ENCODE data around the gene ATP2C2. TPM values are rescaled to one million over a fixed set of nuclear protein-coding genes. Genes with fewer than 3 reads are reported as not detected.

Gene ATP2C2
- total and polyA plus RNA-seq, 11 donors: 0.17 TPM; not detected in 10

DNA sequence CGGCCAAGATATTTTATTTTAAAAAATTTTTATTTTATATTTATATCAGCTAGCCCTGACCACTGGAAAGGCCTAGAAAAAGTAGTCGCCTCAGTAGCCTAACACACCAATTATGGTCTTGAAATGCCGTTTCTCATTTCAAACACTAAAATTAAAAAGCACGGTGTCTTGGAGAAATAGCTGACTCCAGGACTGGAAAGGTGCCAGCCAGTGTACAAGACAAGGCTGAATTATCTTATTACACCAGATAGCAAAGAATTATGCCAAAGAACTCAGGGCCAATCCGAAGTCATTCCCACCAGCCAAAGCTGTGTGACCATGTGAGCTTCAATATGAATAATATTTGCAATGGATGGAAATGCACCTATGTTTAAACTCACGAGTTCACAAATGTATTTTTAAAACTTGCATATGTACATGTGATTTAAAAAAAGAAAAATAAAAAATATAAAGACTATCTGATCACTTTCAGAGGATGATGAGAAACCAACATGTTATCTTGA lies 19.9 kb upstream of the ATP2C2 start:
- intact Hi-C loops (cut with DNase I): no loop called here
- ATAC-seq: no peak

DNA sequence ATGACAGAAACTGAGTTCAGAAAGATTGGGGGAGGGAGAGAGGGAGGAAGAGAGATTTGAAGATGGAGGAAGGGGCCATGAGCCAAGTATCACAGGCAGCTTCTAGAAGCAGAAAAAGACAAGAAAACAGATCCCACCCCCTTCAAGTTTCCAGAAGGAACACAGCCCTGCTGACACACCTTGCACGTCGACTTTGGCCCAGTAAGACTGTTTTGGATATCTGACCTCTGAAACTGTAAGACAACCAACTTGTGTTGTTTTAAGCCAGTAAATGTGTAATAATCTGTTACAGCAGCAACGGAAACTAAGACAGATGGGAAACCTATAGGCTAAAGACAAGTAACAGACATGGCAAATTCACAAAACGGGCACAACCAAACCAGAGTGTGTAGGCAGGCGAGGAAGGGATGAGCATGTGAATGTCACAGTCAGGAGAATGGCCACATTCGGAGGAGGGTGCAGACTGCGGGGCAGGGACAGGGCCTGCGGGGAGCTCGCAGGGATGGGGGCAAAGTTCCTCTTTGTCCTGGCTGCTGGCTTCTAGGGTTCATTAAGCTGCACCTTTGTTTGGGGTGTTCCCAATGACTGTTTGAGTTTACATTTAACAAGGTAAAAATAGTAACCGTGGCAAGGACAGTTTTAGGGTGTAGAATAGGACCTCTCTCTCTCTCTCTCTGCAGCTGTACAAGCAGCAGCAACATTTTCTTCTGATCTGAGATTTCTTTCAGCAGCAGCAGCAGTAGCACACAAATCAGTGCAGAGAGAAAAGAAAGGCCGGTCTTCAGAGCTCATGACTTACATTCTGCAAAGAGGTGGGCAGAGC lies 18.3 kb upstream of the ATP2C2 start:
- Histone ChIP-seq H3K4me1 (no peaks in the 10 kb centered on the region), H3K36me3 (no peaks in the 10 kb centered on the region), H3K9me3 (no peaks in the 10 kb centered on the region), H3K27me3 (peaks cover 0 to 7% (median 0%) of the 10 kb centered on the region in 9 donors), H3K27ac (no peak overlapping the region), H3K4me3 (no peak overlapping the region)
- intact Hi-C loops (cut with DNase I): no loop called here
- TF ChIP-seq, protein P1, sequence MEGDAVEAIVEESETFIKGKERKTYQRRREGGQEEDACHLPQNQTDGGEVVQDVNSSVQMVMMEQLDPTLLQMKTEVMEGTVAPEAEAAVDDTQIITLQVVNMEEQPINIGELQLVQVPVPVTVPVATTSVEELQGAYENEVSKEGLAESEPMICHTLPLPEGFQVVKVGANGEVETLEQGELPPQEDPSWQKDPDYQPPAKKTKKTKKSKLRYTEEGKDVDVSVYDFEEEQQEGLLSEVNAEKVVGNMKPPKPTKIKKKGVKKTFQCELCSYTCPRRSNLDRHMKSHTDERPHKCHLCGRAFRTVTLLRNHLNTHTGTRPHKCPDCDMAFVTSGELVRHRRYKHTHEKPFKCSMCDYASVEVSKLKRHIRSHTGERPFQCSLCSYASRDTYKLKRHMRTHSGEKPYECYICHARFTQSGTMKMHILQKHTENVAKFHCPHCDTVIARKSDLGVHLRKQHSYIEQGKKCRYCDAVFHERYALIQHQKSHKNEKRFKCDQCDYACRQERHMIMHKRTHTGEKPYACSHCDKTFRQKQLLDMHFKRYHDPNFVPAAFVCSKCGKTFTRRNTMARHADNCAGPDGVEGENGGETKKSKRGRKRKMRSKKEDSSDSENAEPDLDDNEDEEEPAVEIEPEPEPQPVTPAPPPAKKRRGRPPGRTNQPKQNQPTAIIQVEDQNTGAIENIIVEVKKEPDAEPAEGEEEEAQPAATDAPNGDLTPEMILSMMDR (IDR thresholded peaks at IDR 0.05): no peak
- no peak for TF ChIP-seq POLR2A (IDR thresholded peaks at IDR 0.05)
- DNase-seq: no peak
- WGBS, 4 donors: 83 to 90% (median 88%) methylated on average over 11 of the region's 11 CpGs
- ATAC-seq: no peak

More for the DNA sequence above, 19.9 kb upstream of the ATP2C2 start:
- no peak overlapping the region for H3K4me3 ChIP-seq
- H3K27me3 ChIP-seq: peaks cover 0 to 4% (median 0%) of the 10 kb centered on the region in 9 donors
- no peaks in the 10 kb centered on the region for H3K4me1 ChIP-seq
- WGBS, 4 donors: 73 to 82% (median 77%) methylated on average over 6 of the region's 6 CpGs
- H3K27ac ChIP-seq: no peak overlapping the region
- H3K9me3 ChIP-seq: no peaks in the 10 kb centered on the region
- no peak for DNase-seq
- no peak for TF ChIP-seq POLR2A (IDR thresholded peaks at IDR 0.05)
- TF ChIP-seq, protein P1 (IDR thresholded peaks at IDR 0.05): no peak
- H3K36me3 ChIP-seq: no peaks in the 10 kb centered on the region

- Histone ChIP-seq H3K27ac (no peak overlapping the region), H3K36me3 (no peaks in the 10 kb centered on the region), H3K4me3 (no peak overlapping the region), H3K27me3 (peaks cover 0 to 7% (median 0%) of the 10 kb centered on the region in 9 donors), H3K9me3 (no peaks in the 10 kb centered on the region), H3K4me1 (no peaks in the 10 kb centered on the region)
- TF ChIP-seq, protein P1 (IDR thresholded peaks at IDR 0.05): no peak
- no peak for TF ChIP-seq POLR2A (IDR thresholded peaks at IDR 0.05)
- WGBS, 4 donors: 83 to 86% (median 85%) methylated on average over 15 to 16 of the region's 16 CpGs
- intact Hi-C loops (cut with DNase I): no loop called here
- ATAC-seq (no peak), DNase-seq (no peak)
Measured at GRCh38 chr16:84350685-84351400, 17.5 kb upstream of the ATP2C2 start.

DNA sequence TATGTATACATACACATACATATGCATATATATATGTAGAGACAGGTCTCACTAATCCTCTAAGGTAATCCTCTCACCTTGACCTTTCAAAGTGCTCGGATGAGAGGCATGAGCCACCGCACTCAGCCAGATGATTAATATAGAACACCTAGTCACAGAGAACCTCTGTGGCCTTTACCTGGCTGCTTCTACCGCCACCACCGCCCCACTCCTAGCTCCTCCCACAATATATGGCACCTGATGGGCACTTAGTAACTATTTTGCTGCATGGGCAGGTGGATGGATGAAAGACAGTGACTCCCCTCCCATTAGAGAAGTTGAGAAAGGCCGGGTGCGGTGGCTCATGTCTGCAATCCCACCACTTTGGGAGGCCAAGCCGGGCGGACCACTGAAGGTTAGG lies 16.7 kb upstream of the ATP2C2 start:
- WGBS, 4 donors: 92 to 95% (median 94%) methylated on average over 8 of the region's 8 CpGs
- Histone ChIP-seq H3K36me3 (no peaks in the 10 kb centered on the region), H3K4me3 (no peak overlapping the region), H3K27ac (no peak overlapping the region), H3K4me1 (no peaks in the 10 kb centered on the region), H3K27me3 (peaks cover 0 to 7% (median 0%) of the 10 kb centered on the region in 9 donors), H3K9me3 (no peaks in the 10 kb centered on the region)
- DNase-seq: no peak
- intact Hi-C loops (cut with DNase I): no loop called here
- TF ChIP-seq, protein P1 (IDR thresholded peaks at IDR 0.05): no peak
- no peak for TF ChIP-seq POLR2A (IDR thresholded peaks at IDR 0.05)
- no peak for ATAC-seq

Data from heart left ventricle (tissue), 16 donors.